Esophagus squamous epithelium (tissue), 5 donors: Measurements from ENCODE around the gene CNRIP1. TPM values are rescaled to one million over a fixed set of nuclear protein-coding genes. Genes with fewer than 3 reads are reported as not detected.

Experiments used
- DNase-seq: peaks from one replicate; lab custom pipeline; 2025; lab: John Stamatoyannopoulos, UW
- H3K27ac ChIP-seq, 4 donors: fragments of 200-600 bp; sonication (generic); one replicate each; pipeline ENCODE4 v1.5.1; 2016 to 2019; ENCODE audit warnings: mild to moderate bottlenecking in 1 of 4
- H3K27me3 ChIP-seq, 4 donors: fragments of 200-600 bp; sonication (generic); 1 replicate in 3 of 4; 2 replicates in 1 of 4; pipeline versions ENCODE4 v1.5.1 to v1.6.0; 2017 to 2021; ENCODE audit warnings: antibody characterized with exemption in 1 of 4
- H3K36me3 ChIP-seq, 3 donors: fragments of 200-600 bp; sonication (generic); one replicate each; pipeline ENCODE4 v1.5.1; 2016 to 2019
- H3K4me1 ChIP-seq, 3 donors: fragments of 200-600 bp; sonication (generic); one replicate each; pipeline ENCODE4 v1.5.1; 2017 to 2019
- H3K4me3 ChIP-seq, 4 donors: fragments of 200-600 bp; sonication (generic); 1 replicate in 3 of 4; 2 replicates in 1 of 4; pipeline ENCODE4 v1.5.1; 2016 to 2019; ENCODE audit warnings: mild to moderate bottlenecking in 2 of 4, moderate library complexity in 1 of 4
- H3K9me3 ChIP-seq, 3 donors: fragments of 200-600 bp; sonication (generic); one replicate each; pipeline ENCODE4 v1.5.1; 2016 to 2019
- CTCF ChIP-seq, 6 experiments: fragments of 450-650 bp in 4 of 6; fragments of 200-600 bp in 2 of 6; sonication (generic) in 2 of 6; IDR thresholded peaks; one replicate each; pipeline ENCODE4 v1.5.1; 2016 to 2019; ENCODE audit warnings: antibody characterized with exemption in 6 of 6, mild to moderate bottlenecking in 4 of 6, moderate library complexity in 4 of 6
- POLR2A ChIP-seq, 4 donors: fragments of 450-650 bp; IDR thresholded peaks; one replicate each; pipeline ENCODE4 v1.6.1; 2017; ENCODE audit warnings: antibody characterized with exemption in 4 of 4, mild to moderate bottlenecking in 4 of 4, moderate library complexity in 3 of 4
- WGBS, 2 donors: methylation state at CpG; one replicate each; pipeline ENCODE4 v1.1.5; 2018; 5-methylcytosine and 5-hydroxymethylcytosine counted together
- intact Hi-C: fragments of 100-400 bp; cut with DNase I; formaldehyde crosslinking; loops from one replicate; pipeline ENCODE4 v1.15.0; 2022
- total RNA-seq, 4 donors: library from RNA; depleted of rRNA; stranded (reverse); fragments of >200 nt; gene quantifications; one replicate each; pipeline ENCODE4 v1.1.0, GENCODE V29; 2016
- donor health status: DM: yes; HTN: yes; CAD: no.

The CNRIP1 gene
- total RNA-seq, 4 donors from 2014 or later, result 0.61 to 21.4 (median 5.0) TPM

- Histone ChIP-seq H3K4me3 (no peak overlapping the region), H3K27me3 (no peaks in the 10 kb centered on the region), H3K27ac (no peak overlapping the region), H3K36me3 (no peaks in the 10 kb centered on the region), H3K9me3 (no peaks in the 10 kb centered on the region), H3K4me1 (no peaks in the 10 kb centered on the region)
- no peak for DNase-seq
- 78 to 92% methylated on average over 3 to 9 of the region's 12 CpGs for WGBS, 2 donors
- intact Hi-C loops, result no loop called here
- no peak for TF ChIP-seq CTCF (IDR thresholded peaks at IDR 0.05)
- TF ChIP-seq POLR2A (IDR thresholded peaks at IDR 0.05), result no peak
Measured at GRCh38 chr2:68303033-68303901, 16.5 kb downstream of the CNRIP1 start.

DNA sequence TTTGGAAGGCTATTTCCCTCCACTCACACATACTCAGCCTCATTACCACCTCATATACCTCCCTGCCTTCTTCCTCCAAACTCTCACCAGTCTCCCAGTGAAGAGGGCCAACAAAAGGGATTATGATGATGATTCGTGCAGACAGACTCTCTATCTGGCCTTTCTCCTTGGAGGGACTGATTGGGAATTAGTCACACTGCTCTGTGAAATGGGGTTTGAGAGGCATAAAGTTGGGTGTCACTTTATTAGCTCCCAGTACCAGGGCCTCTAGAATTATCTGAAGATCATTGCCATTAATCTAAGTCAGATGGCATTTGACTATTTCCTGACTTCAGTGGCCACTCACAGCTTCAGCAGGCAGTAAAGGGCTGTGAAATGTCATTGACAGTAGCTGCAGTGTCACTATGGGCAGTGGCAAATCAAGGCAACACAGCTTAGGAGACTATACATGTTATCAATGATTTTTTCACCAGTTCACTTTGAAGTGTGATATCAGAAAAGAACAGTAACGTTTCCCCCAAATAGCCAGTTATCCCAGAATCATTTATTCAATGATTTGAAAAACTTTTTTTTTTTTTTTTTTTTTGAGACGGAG, 17.4 kb downstream of the CNRIP1 start:
- WGBS, 2 donors, result 66 to 74% methylated on average over 3 of the region's 3 CpGs
- no peak for DNase-seq
- no peaks in the 10 kb centered on the region for H3K4me1 ChIP-seq
- intact Hi-C loops, result no loop called here
- H3K4me3 ChIP-seq, result no peak overlapping the region
- no peaks in the 10 kb centered on the region for H3K9me3 ChIP-seq
- no peaks in the 10 kb centered on the region for H3K27me3 ChIP-seq
- H3K36me3 ChIP-seq, result no peaks in the 10 kb centered on the region
- TF ChIP-seq CTCF (IDR thresholded peaks at IDR 0.05) (no peak), POLR2A (IDR thresholded peaks at IDR 0.05) (no peak)
- H3K27ac ChIP-seq, result no peak overlapping the region

GRCh38 chr2:68295516-68295915, 24.2 kb downstream of the CNRIP1 start:
- Histone ChIP-seq H3K36me3 (peaks cover 0 to 7% (median 0%) of the 10 kb centered on the region in 3 donors), H3K4me1 (peaks cover 0 to 7% (median 0%) of the 10 kb centered on the region in 3 donors), H3K27me3 (no peaks in the 10 kb centered on the region), H3K27ac (no peak overlapping the region), H3K4me3 (no peak overlapping the region), H3K9me3 (no peaks in the 10 kb centered on the region)
- no peak for DNase-seq
- TF ChIP-seq POLR2A (IDR thresholded peaks at IDR 0.05) (no peak), CTCF (IDR thresholded peaks at IDR 0.05) (no peak)
- intact Hi-C loops, result no loop called here

DNA sequence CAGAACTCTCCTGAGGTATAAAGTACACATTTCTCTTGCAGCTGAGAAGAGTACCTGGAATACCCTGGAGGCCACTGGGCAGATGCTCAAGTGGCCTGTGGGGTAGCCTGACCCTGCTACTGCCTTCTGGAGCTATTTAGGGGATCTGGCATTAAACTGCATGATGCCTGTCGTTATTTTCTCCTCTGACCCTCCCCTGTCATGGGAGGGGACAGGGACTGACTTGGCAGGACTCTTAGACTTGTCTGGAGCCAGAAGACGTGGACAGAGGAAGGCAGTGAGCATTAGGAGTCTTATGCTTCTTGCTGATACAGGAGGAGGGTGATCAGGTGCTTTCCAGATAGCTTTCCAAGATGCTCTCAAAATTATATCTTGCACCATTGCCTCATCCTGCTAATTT, 24.8 kb downstream of the CNRIP1 start:
- no peak overlapping the region for H3K27ac ChIP-seq
- TF ChIP-seq POLR2A (IDR thresholded peaks at IDR 0.05) (no peak), CTCF (IDR thresholded peaks at IDR 0.05) (no peak)
- H3K36me3 ChIP-seq, result peaks cover 0 to 7% (median 0%) of the 10 kb centered on the region in 3 donors
- H3K9me3 ChIP-seq, result no peaks in the 10 kb centered on the region
- 0 to 42% methylated on average over 1 to 2 of the region's 2 CpGs for WGBS, 2 donors
- H3K4me3 ChIP-seq, result no peak overlapping the region
- intact Hi-C loops, result no loop called here
- peaks cover 0 to 7% (median 0%) of the 10 kb centered on the region in 3 donors for H3K4me1 ChIP-seq
- DNase-seq, result no peak
- no peaks in the 10 kb centered on the region for H3K27me3 ChIP-seq

DNA sequence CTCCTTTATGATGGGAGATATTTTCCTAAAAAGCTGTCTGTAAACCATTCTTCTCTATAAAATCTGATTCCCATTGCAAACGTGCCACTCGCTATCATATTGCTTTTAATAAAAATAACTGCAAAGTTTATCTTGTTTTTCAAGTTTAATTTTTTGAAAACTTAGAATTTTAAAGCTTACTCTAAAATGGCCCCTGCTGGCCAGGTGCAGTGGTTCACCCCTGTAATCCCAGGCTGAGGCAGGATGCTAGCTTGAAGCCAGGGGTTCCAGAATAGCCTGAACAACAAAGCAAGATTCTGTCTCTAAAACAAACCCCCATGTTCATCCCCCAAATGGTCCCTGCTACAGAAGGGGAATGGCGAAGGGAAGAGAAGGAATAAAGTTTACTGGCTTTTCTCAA, 25.6 kb downstream of the CNRIP1 start:
- Histone ChIP-seq H3K27ac (no peak overlapping the region), H3K4me1 (peaks cover 0 to 7% (median 0%) of the 10 kb centered on the region in 3 donors), H3K27me3 (no peaks in the 10 kb centered on the region), H3K36me3 (peaks cover 0 to 7% (median 0%) of the 10 kb centered on the region in 3 donors), H3K9me3 (no peaks in the 10 kb centered on the region), H3K4me3 (no peak overlapping the region)
- peak in 1 of 6 experiments; percentile 10 for TF ChIP-seq CTCF (IDR thresholded peaks at IDR 0.05)
- TF ChIP-seq POLR2A (IDR thresholded peaks at IDR 0.05), result no peak
- intact Hi-C loops, result no loop called here
- 86 to 94% methylated on average over 3 of the region's 3 CpGs for WGBS, 2 donors
- DNase-seq, result no peak
